HG03565 (cell line): Measurements from ENCODE around the gene GABRR3.

ENCODE experiments used
- ATAC-seq: cut with Tn5 transposase; IDR thresholded peaks from one replicate; pipeline ENCODE4 v1.9.1; 2021; ENCODE audit warnings: mild to moderate bottlenecking, moderate library complexity; ENCODE audit not compliant: unreplicated experiment

Gene GABRR3

GRCh38 chr3:97992547-97993173 lies 42.5 kb downstream of the GABRR3 start:
- ATAC-seq, result no peak

GRCh38 chr3:97991293-97991682 lies 43.8 kb downstream of the GABRR3 start:
- ATAC-seq, result no peak

- ATAC-seq, result no peak
Measured at GRCh38 chr3:97990624-97991292, 44.4 kb downstream of the GABRR3 start.

GRCh38 chr3:97988784-97989568 lies 46.1 kb downstream of the GABRR3 start:
- ATAC-seq, result no peak

GRCh38 chr3:97987306-97987705 lies 47.8 kb downstream of the GABRR3 start:
- no peak for ATAC-seq

GRCh38 chr3:97983933-97984491 lies 51.1 kb downstream of the GABRR3 start:
- ATAC-seq, result no peak

- no peak for ATAC-seq
Measured at GRCh38 chr3:97981886-97982285, 53.2 kb downstream of the GABRR3 start.

GRCh38 chr3:97979610-97980009 lies 55.5 kb downstream of the GABRR3 start:
- no peak for ATAC-seq

GRCh38 chr3:97975466-97975865 lies 59.6 kb downstream of the GABRR3 start:
- ATAC-seq, result no peak

GRCh38 chr3:97974996-97975395 lies 60.1 kb downstream of the GABRR3 start:
- ATAC-seq, result no peak

- no peak for ATAC-seq
Measured at GRCh38 chr3:97972976-97973375, 62.1 kb downstream of the GABRR3 start.

GRCh38 chr3:97971679-97972567 lies 63.2 kb downstream of the GABRR3 start, which contains the start of gene RIOX2:
TSS of gene RIOX2 (minus strand) at chr3:97972431. CDS start at chr3:97967593, 4,838 bp downstream.
- ATAC-seq, result peak; percentile 84

- ATAC-seq, result no peak
Measured at GRCh38 chr3:97970956-97971620, 64.0 kb downstream of the GABRR3 start.

- ATAC-seq, result no peak
Measured at GRCh38 chr3:97970156-97970555, 65.0 kb downstream of the GABRR3 start.

GRCh38 chr3:97969541-97969940 lies 65.6 kb downstream of the GABRR3 start:
- no peak for ATAC-seq

- ATAC-seq, result no peak
Measured at GRCh38 chr3:97968376-97968775, 66.7 kb downstream of the GABRR3 start.

- no peak for ATAC-seq
Measured at GRCh38 chr3:97967966-97968365, 67.1 kb downstream of the GABRR3 start.

- ATAC-seq, result no peak
Measured at GRCh38 chr3:97960993-97961766, 73.9 kb downstream of the GABRR3 start.

GRCh38 chr3:97960551-97960950 lies 74.6 kb downstream of the GABRR3 start:
- no peak for ATAC-seq
